ENCODE measurements around the gene PTK6. TPM values are rescaled to one million over a fixed set of nuclear protein-coding genes. Genes with fewer than 3 reads are reported as not detected.

Gene PTK6
- total and polyA plus RNA-seq, 5 donors from 2014 or later, result 0.15 to 0.21 (median 0.19) TPM; not detected in 1

GRCh38 chr20:63492518-63492917 lies 44.7 kb downstream of the PTK6 start:
- H3K27ac Mint-ChIP-seq, result no peak overlapping the region
- Histone ChIP-seq H3K4me3 (ENCODE audit: low read depth, low read length) (no peak overlapping the region), H3K27ac (ENCODE audit: insufficient read depth, low read length, poor library complexity, severe bottlenecking) (no peak overlapping the region), H3K36me3 (ENCODE audit: control insufficient read depth, insufficient read depth, low read length) (no peaks in the 10 kb centered on the region), H3K27me3 (ENCODE audit: control insufficient read depth, insufficient read depth, low read length) (no peaks in the 10 kb centered on the region), H3K4me1 (ENCODE audit: control insufficient read depth, insufficient read depth, low read length, poor library complexity, severe bottlenecking) (peaks cover 8% of the 10 kb centered on the region), H3K9me3 (ENCODE audit: control insufficient read depth in 2 of 2, low read length in 2 of 2) (no peaks in the 10 kb centered on the region)
- DNase-seq (no peak), ATAC-seq (ENCODE audit: low read depth in 2 of 2) (no peak)
- peaks cover 0 to 8% (median 1%) of the 10 kb centered on the region in 4 donors for H3K4me1 Mint-ChIP-seq
- H3K36me3 Mint-ChIP-seq, result no peaks in the 10 kb centered on the region
- H3K9me3 Mint-ChIP-seq, result peaks cover 0 to 2% (median 0%) of the 10 kb centered on the region in 7 donors
- H3K4me3 Mint-ChIP-seq, result peak overlapping the region in 1 of 4 donors; percentile 11
- peaks cover 12% of the 10 kb centered on the region for H3K27me3 Mint-ChIP-seq

GRCh38 chr20:63491635-63492230 lies 45.4 kb downstream of the PTK6 start:
- no peaks in the 10 kb centered on the region for H3K36me3 Mint-ChIP-seq
- Histone ChIP-seq H3K27me3 (ENCODE audit: control insufficient read depth, insufficient read depth, low read length) (no peaks in the 10 kb centered on the region), H3K4me1 (ENCODE audit: control insufficient read depth, insufficient read depth, low read length, poor library complexity, severe bottlenecking) (peaks cover 8% of the 10 kb centered on the region), H3K27ac (ENCODE audit: insufficient read depth, low read length, poor library complexity, severe bottlenecking) (no peak overlapping the region), H3K4me3 (ENCODE audit: low read depth, low read length) (no peak overlapping the region), H3K9me3 (ENCODE audit: control insufficient read depth in 2 of 2, low read length in 2 of 2) (no peaks in the 10 kb centered on the region), H3K36me3 (ENCODE audit: control insufficient read depth, insufficient read depth, low read length) (no peaks in the 10 kb centered on the region)
- ATAC-seq (ENCODE audit: low read depth in 2 of 2), result no peak
- DNase-seq, result no peak
- H3K4me3 Mint-ChIP-seq, result no peak overlapping the region
- H3K4me1 Mint-ChIP-seq, result peaks cover 0 to 3% (median 1%) of the 10 kb centered on the region in 4 donors
- H3K27me3 Mint-ChIP-seq, result peaks cover 12% of the 10 kb centered on the region
- H3K27ac Mint-ChIP-seq, result no peak overlapping the region
- peaks cover 0 to 2% (median 0%) of the 10 kb centered on the region in 7 donors for H3K9me3 Mint-ChIP-seq

GRCh38 chr20:63491078-63491477 lies 46.1 kb downstream of the PTK6 start:
- peaks cover 0 to under 1% (median under 1%) of the 10 kb centered on the region in 4 donors for H3K4me1 Mint-ChIP-seq
- peaks cover 0 to 2% (median 0%) of the 10 kb centered on the region in 7 donors for H3K9me3 Mint-ChIP-seq
- Histone ChIP-seq H3K4me3 (ENCODE audit: low read depth, low read length) (no peak overlapping the region), H3K36me3 (ENCODE audit: control insufficient read depth, insufficient read depth, low read length) (no peaks in the 10 kb centered on the region), H3K27ac (ENCODE audit: insufficient read depth, low read length, poor library complexity, severe bottlenecking) (no peak overlapping the region), H3K27me3 (ENCODE audit: control insufficient read depth, insufficient read depth, low read length) (no peaks in the 10 kb centered on the region), H3K4me1 (ENCODE audit: control insufficient read depth, insufficient read depth, low read length, poor library complexity, severe bottlenecking) (peaks cover 2% of the 10 kb centered on the region), H3K9me3 (ENCODE audit: control insufficient read depth in 2 of 2, low read length in 2 of 2) (no peaks in the 10 kb centered on the region)
- no peak overlapping the region for H3K4me3 Mint-ChIP-seq
- H3K27ac Mint-ChIP-seq, result no peak overlapping the region
- ATAC-seq (ENCODE audit: low read depth in 2 of 2) (no peak), DNase-seq (no peak)
- H3K36me3 Mint-ChIP-seq, result no peaks in the 10 kb centered on the region
- H3K27me3 Mint-ChIP-seq, result peaks cover 8% of the 10 kb centered on the region

- H3K9me3 ChIP-seq (ENCODE audit: control insufficient read depth in 2 of 2, low read length in 2 of 2), result no peaks in the 10 kb centered on the region
- no peaks in the 10 kb centered on the region for H3K36me3 Mint-ChIP-seq
- H3K4me3 ChIP-seq (ENCODE audit: low read depth, low read length), result no peak overlapping the region
- no peak overlapping the region for H3K4me3 Mint-ChIP-seq
- H3K36me3 ChIP-seq (ENCODE audit: control insufficient read depth, insufficient read depth, low read length), result no peaks in the 10 kb centered on the region
- no peak overlapping the region for H3K27ac ChIP-seq (ENCODE audit: insufficient read depth, low read length, poor library complexity, severe bottlenecking)
- H3K27ac Mint-ChIP-seq, result no peak overlapping the region
- H3K9me3 Mint-ChIP-seq, result peaks cover 0 to 2% (median 0%) of the 10 kb centered on the region in 7 donors
- peaks cover 6% of the 10 kb centered on the region for H3K27me3 Mint-ChIP-seq
- no peaks in the 10 kb centered on the region for H3K4me1 Mint-ChIP-seq
- DNase-seq (no peak), ATAC-seq (ENCODE audit: low read depth in 2 of 2) (no peak)
- no peaks in the 10 kb centered on the region for H3K27me3 ChIP-seq (ENCODE audit: control insufficient read depth, insufficient read depth, low read length)
- H3K4me1 ChIP-seq (ENCODE audit: control insufficient read depth, insufficient read depth, low read length, poor library complexity, severe bottlenecking), result no peaks in the 10 kb centered on the region
These were observed 46.8 kb downstream of the PTK6 start for GRCh38 chr20:63490416-63490815.

GRCh38 chr20:63488315-63489251 lies 48.6 kb downstream of the PTK6 start:
- Histone ChIP-seq H3K4me1 (ENCODE audit: control insufficient read depth, insufficient read depth, low read length, poor library complexity, severe bottlenecking) (no peaks in the 10 kb centered on the region), H3K27ac (ENCODE audit: insufficient read depth, low read length, poor library complexity, severe bottlenecking) (no peak overlapping the region), H3K36me3 (ENCODE audit: control insufficient read depth, insufficient read depth, low read length) (no peaks in the 10 kb centered on the region), H3K27me3 (ENCODE audit: control insufficient read depth, insufficient read depth, low read length) (no peaks in the 10 kb centered on the region), H3K9me3 (ENCODE audit: control insufficient read depth in 2 of 2, low read length in 2 of 2) (no peaks in the 10 kb centered on the region), H3K4me3 (ENCODE audit: low read depth, low read length) (no peak overlapping the region)
- peaks cover 10% of the 10 kb centered on the region for H3K27me3 Mint-ChIP-seq
- peaks cover 0 to 3% (median 0%) of the 10 kb centered on the region in 4 donors for H3K4me1 Mint-ChIP-seq
- H3K36me3 Mint-ChIP-seq, result no peaks in the 10 kb centered on the region
- H3K27ac Mint-ChIP-seq, result no peak overlapping the region
- DNase-seq (no peak), ATAC-seq (ENCODE audit: low read depth in 2 of 2) (no peak)
- no peak overlapping the region for H3K4me3 Mint-ChIP-seq
- H3K9me3 Mint-ChIP-seq, result peaks cover 0 to 2% (median 0%) of the 10 kb centered on the region in 7 donors

GRCh38 chr20:63487781-63488241 lies 49.4 kb downstream of the PTK6 start:
- DNase-seq (no peak), ATAC-seq (ENCODE audit: low read depth in 2 of 2) (no peak)
- Mint-ChIP-seq H3K27ac (no peak overlapping the region), H3K4me1 (peaks cover 0 to 3% (median 0%) of the 10 kb centered on the region in 4 donors), H3K36me3 (no peaks in the 10 kb centered on the region), H3K4me3 (no peak overlapping the region), H3K27me3 (peaks cover 10% of the 10 kb centered on the region), H3K9me3 (peaks cover 0 to 2% (median 0%) of the 10 kb centered on the region in 7 donors)
- H3K27ac ChIP-seq (ENCODE audit: insufficient read depth, low read length, poor library complexity, severe bottlenecking), result no peak overlapping the region
- no peaks in the 10 kb centered on the region for H3K36me3 ChIP-seq (ENCODE audit: control insufficient read depth, insufficient read depth, low read length)
- H3K27me3 ChIP-seq (ENCODE audit: control insufficient read depth, insufficient read depth, low read length), result no peaks in the 10 kb centered on the region
- H3K9me3 ChIP-seq (ENCODE audit: control insufficient read depth in 2 of 2, low read length in 2 of 2), result no peaks in the 10 kb centered on the region
- H3K4me3 ChIP-seq (ENCODE audit: low read depth, low read length), result no peak overlapping the region
- no peaks in the 10 kb centered on the region for H3K4me1 ChIP-seq (ENCODE audit: control insufficient read depth, insufficient read depth, low read length, poor library complexity, severe bottlenecking)

GRCh38 chr20:63487116-63487764 lies 49.9 kb downstream of the PTK6 start:
- Mint-ChIP-seq H3K4me1 (peaks cover 0 to 3% (median 0%) of the 10 kb centered on the region in 4 donors), H3K27ac (no peak overlapping the region), H3K27me3 (peaks cover 10% of the 10 kb centered on the region), H3K36me3 (no peaks in the 10 kb centered on the region), H3K4me3 (no peak overlapping the region), H3K9me3 (peaks cover 0 to 2% (median 0%) of the 10 kb centered on the region in 7 donors)
- Histone ChIP-seq H3K4me1 (ENCODE audit: control insufficient read depth, insufficient read depth, low read length, poor library complexity, severe bottlenecking) (no peaks in the 10 kb centered on the region), H3K9me3 (ENCODE audit: control insufficient read depth in 2 of 2, low read length in 2 of 2) (no peaks in the 10 kb centered on the region), H3K36me3 (ENCODE audit: control insufficient read depth, insufficient read depth, low read length) (no peaks in the 10 kb centered on the region), H3K4me3 (ENCODE audit: low read depth, low read length) (no peak overlapping the region), H3K27ac (ENCODE audit: insufficient read depth, low read length, poor library complexity, severe bottlenecking) (no peak overlapping the region), H3K27me3 (ENCODE audit: control insufficient read depth, insufficient read depth, low read length) (no peaks in the 10 kb centered on the region)
- DNase-seq, result no peak
- no peak for ATAC-seq (ENCODE audit: low read depth in 2 of 2)
